GM21717 (cell line): ENCODE data around the gene PCDHA2.
"Not testable (repeated sequence)": the region's sequence is repeated elsewhere in the genome, so short reads cannot be mapped to it uniquely, and the experiment has no call there.

Experiments used
- ATAC-seq: cut with Tn5 transposase; IDR thresholded peaks from one replicate; pipeline ENCODE4 v1.9.1; 2021; ENCODE audit warnings: mild to moderate bottlenecking, moderate library complexity; ENCODE audit not compliant: unreplicated experiment

PCDHA2 gene

GRCh38 chr5:140794595-140795258 is at the start of gene PCDHA2:
Gene PCDHA2, plus strand, starts transcription at chr5:140794852.
- ATAC-seq, result no peak

- no peak for ATAC-seq
Measured at GRCh38 chr5:140753561-140753960, 41.1 kb upstream of the PCDHA2 start.

GRCh38 chr5:140764177-140764973 is 30.3 kb upstream of the PCDHA2 start:
- no peak for ATAC-seq

GRCh38 chr5:140767444-140767843 is 27.2 kb upstream of the PCDHA2 start:
- ATAC-seq, result no peak

- ATAC-seq, result no peak
Measured at GRCh38 chr5:140780512-140780911, 14.1 kb upstream of the PCDHA2 start.

- no peak for ATAC-seq
Measured at GRCh38 chr5:140785905-140786686, 8.6 kb upstream of the PCDHA2 start, which contains the start of gene PCDHA1. Gene PCDHA1, plus strand, starts transcription at chr5:140786140.

GRCh38 chr5:140787422-140787821 is 7.2 kb upstream of the PCDHA2 start:
- ATAC-seq, result not testable (repeated sequence)

GRCh38 chr5:140787849-140788504 is 6.7 kb upstream of the PCDHA2 start:
- ATAC-seq, result not testable (repeated sequence)

- no peak for ATAC-seq
Measured at GRCh38 chr5:140791089-140791488, 3.6 kb upstream of the PCDHA2 start.

- ATAC-seq, result no peak
Measured at GRCh38 chr5:140795259-140795641, 598 bp downstream of the PCDHA2 start.

GRCh38 chr5:140796072-140796717 is 1.5 kb downstream of the PCDHA2 start:
- ATAC-seq, result not testable (repeated sequence)

- no peak for ATAC-seq
Measured at GRCh38 chr5:140796718-140797095, 2.1 kb downstream of the PCDHA2 start.

- ATAC-seq, result no peak
Measured at GRCh38 chr5:140800816-140801493, 6.3 kb downstream of the PCDHA2 start, which contains the start of gene PCDHA3. Gene PCDHA3, plus strand, starts transcription at chr5:140801057.

GRCh38 chr5:140801494-140801841 is 6.8 kb downstream of the PCDHA2 start:
- ATAC-seq, result no peak

GRCh38 chr5:140802381-140802780 is 7.7 kb downstream of the PCDHA2 start:
- not testable (repeated sequence) for ATAC-seq

GRCh38 chr5:140802781-140803271 is 8.2 kb downstream of the PCDHA2 start:
- ATAC-seq, result no peak

- ATAC-seq, result no peak
Measured at GRCh38 chr5:140806834-140807775, 12.5 kb downstream of the PCDHA2 start, which contains the start of gene PCDHA4. Gene PCDHA4, plus strand, starts transcription at chr5:140807068.

- not testable (repeated sequence) for ATAC-seq
Measured at GRCh38 chr5:140808241-140808888, 13.7 kb downstream of the PCDHA2 start.
